ENCODE results near the gene TRIO. TPM values are rescaled to one million over a fixed set of nuclear protein-coding genes. Genes with fewer than 3 reads are reported as not detected.

Gene TRIO
- polyA plus RNA-seq, 3 donors = 1.7 to 45.8 (median 2.1) TPM

GRCh38 chr5:14204011-14204670, 61.0 kb downstream of the TRIO start:
- peaks cover 59% of the 10 kb centered on the region for H4K20me1 ChIP-seq (ENCODE audit: insufficient read depth, low read length)
- 80% methylated on average over 3 of the region's 6 CpGs for WGBS (ENCODE audit: insufficient coverage)
- H3K4me1 ChIP-seq (ENCODE audit: control insufficient read depth in 1 of 2, insufficient read depth in 2 of 2, low read length in 2 of 2) = peaks cover 42 to 67% of the 10 kb centered on the region in 2 donors
- intact Hi-C loops (cut with micrococcal nuclease) = loop anchor here (5.0 to 10.0 kb wide), 2 partner anchors 37 to 59 kb away; partner anchors contain the start of gene TRIO (in 1 of the 2)
- H3K9ac ChIP-seq (ENCODE audit: insufficient read depth, low read length, poor library complexity, severe bottlenecking) = no peak overlapping the region
- peaks cover 89% of the 10 kb centered on the region for H3K79me2 ChIP-seq (ENCODE audit: insufficient read depth, low read length)
- H2AFZ ChIP-seq (ENCODE audit: insufficient read depth, low read depth, low read length, poor library complexity, severe bottlenecking) = no peak overlapping the region
- H3K36me3 ChIP-seq (replicated peaks in 1 of 2; ENCODE audit: control insufficient read depth in 1 of 2, insufficient read depth in 2 of 2, low read length in 2 of 2) = no peaks in the 10 kb centered on the region
- Mint-ChIP-seq H3K9me3 (no peaks in the 10 kb centered on the region), H3K36me3 (no peaks in the 10 kb centered on the region), H3K4me1 (peaks cover 65% of the 10 kb centered on the region), H3K4me3 (no peak overlapping the region), H3K27ac (peak overlapping the region; percentile 76 to 92 (median 82)), H3K27me3 (ENCODE audit: low read depth in 3 of 3) (peaks cover 0 to 2% (median 0%) of the 10 kb centered on the region in 3 donors)
- H3K4me3 ChIP-seq (replicated peaks in 1 of 3; ENCODE audit: low read depth in 2 of 3, low read length in 3 of 3) = no peak overlapping the region
- peak overlapping the region in 1 of 2 donors; percentile 75 for H3K27ac ChIP-seq (ENCODE audit: low read depth in 1 of 2, low read length in 2 of 2)
- no peaks in the 10 kb centered on the region for H3K27me3 ChIP-seq (ENCODE audit: control insufficient read depth in 2 of 2, insufficient read depth in 2 of 2, low read length in 2 of 2)
- H3K4me2 ChIP-seq (replicated peaks; ENCODE audit: extremely low read depth, low read length, poor library complexity, severe bottlenecking) = no peak overlapping the region
- TF ChIP-seq, protein P1, sequence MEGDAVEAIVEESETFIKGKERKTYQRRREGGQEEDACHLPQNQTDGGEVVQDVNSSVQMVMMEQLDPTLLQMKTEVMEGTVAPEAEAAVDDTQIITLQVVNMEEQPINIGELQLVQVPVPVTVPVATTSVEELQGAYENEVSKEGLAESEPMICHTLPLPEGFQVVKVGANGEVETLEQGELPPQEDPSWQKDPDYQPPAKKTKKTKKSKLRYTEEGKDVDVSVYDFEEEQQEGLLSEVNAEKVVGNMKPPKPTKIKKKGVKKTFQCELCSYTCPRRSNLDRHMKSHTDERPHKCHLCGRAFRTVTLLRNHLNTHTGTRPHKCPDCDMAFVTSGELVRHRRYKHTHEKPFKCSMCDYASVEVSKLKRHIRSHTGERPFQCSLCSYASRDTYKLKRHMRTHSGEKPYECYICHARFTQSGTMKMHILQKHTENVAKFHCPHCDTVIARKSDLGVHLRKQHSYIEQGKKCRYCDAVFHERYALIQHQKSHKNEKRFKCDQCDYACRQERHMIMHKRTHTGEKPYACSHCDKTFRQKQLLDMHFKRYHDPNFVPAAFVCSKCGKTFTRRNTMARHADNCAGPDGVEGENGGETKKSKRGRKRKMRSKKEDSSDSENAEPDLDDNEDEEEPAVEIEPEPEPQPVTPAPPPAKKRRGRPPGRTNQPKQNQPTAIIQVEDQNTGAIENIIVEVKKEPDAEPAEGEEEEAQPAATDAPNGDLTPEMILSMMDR (IDR thresholded peaks at IDR 0.05) = no peak
- H3K9me3 ChIP-seq (replicated peaks in 1 of 2; ENCODE audit: control insufficient read depth in 1 of 2, insufficient read depth in 1 of 2, low read length in 2 of 2) = no peaks in the 10 kb centered on the region
- DNase-seq = no peak

- no peaks in the 10 kb centered on the region for H3K36me3 Mint-ChIP-seq
- H4K20me1 ChIP-seq (ENCODE audit: insufficient read depth, low read length) = peaks cover 60% of the 10 kb centered on the region
- H3K4me2 ChIP-seq (replicated peaks; ENCODE audit: extremely low read depth, low read length, poor library complexity, severe bottlenecking) = peak overlapping the region; percentile 58
- no peaks in the 10 kb centered on the region for H3K9me3 ChIP-seq (replicated peaks in 1 of 2; ENCODE audit: control insufficient read depth in 1 of 2, insufficient read depth in 1 of 2, low read length in 2 of 2)
- H3K4me3 ChIP-seq (replicated peaks in 1 of 3; ENCODE audit: low read depth in 2 of 3, low read length in 3 of 3) = peak overlapping the region in 1 of 3 experiments; percentile 57
- peaks cover 0 to 2% (median 0%) of the 10 kb centered on the region in 3 donors for H3K27me3 Mint-ChIP-seq (ENCODE audit: low read depth in 3 of 3)
- TF ChIP-seq, protein P1 (IDR thresholded peaks at IDR 0.05) = no peak
- peak overlapping the region in 1 of 2 donors; percentile 75 for H3K27ac ChIP-seq (ENCODE audit: low read depth in 1 of 2, low read length in 2 of 2)
- peak overlapping the region; percentile 25 for H3K9ac ChIP-seq (ENCODE audit: insufficient read depth, low read length, poor library complexity, severe bottlenecking)
- peaks cover 89% of the 10 kb centered on the region for H3K79me2 ChIP-seq (ENCODE audit: insufficient read depth, low read length)
- peaks cover 68% of the 10 kb centered on the region for H3K4me1 Mint-ChIP-seq
- peaks cover 42 to 67% of the 10 kb centered on the region in 2 donors for H3K4me1 ChIP-seq (ENCODE audit: control insufficient read depth in 1 of 2, insufficient read depth in 2 of 2, low read length in 2 of 2)
- intact Hi-C loops (cut with micrococcal nuclease) = loop anchor here (5.0 to 10.0 kb wide), 2 partner anchors 38 to 60 kb away; partner anchors contain the start of gene TRIO (in 1 of the 2)
- peak overlapping the region; percentile 73 to 92 (median 82) for H3K27ac Mint-ChIP-seq
- no peaks in the 10 kb centered on the region for H3K36me3 ChIP-seq (replicated peaks in 1 of 2; ENCODE audit: control insufficient read depth in 1 of 2, insufficient read depth in 2 of 2, low read length in 2 of 2)
- DNase-seq = peak; percentile 53 to 84 (median 79)
- peak overlapping the region; percentile 39 to 76 for H3K4me3 Mint-ChIP-seq
- no peaks in the 10 kb centered on the region for H3K27me3 ChIP-seq (ENCODE audit: control insufficient read depth in 2 of 2, insufficient read depth in 2 of 2, low read length in 2 of 2)
- WGBS (ENCODE audit: insufficient coverage) = 0% methylated on average over 3 of the region's 9 CpGs
- H3K9me3 Mint-ChIP-seq = no peaks in the 10 kb centered on the region
- H2AFZ ChIP-seq (ENCODE audit: insufficient read depth, low read depth, low read length, poor library complexity, severe bottlenecking) = no peak overlapping the region
Measured at GRCh38 chr5:14204785-14205321, 61.7 kb downstream of the TRIO start.

Data from CD14-positive monocyte (primary cell).